K562 (cell line): ENCODE data around the gene ZNF17.

ENCODE experiments used
- EGR1 ChIP-seq: fragments of 450-650 bp; conservative IDR thresholded peaks from 2 replicates; pipeline ENCODE4 v1.6.1; 2017; ENCODE audit warnings: mild to moderate bottlenecking
- POLR2A ChIP-seq: fragments of 450-650 bp; conservative IDR thresholded peaks from 2 replicates; pipeline ENCODE4 v1.6.1; 2016
- SRF ChIP-seq, 2 experiments: fragments of 250-450, 450-650 bp in 1 of 2; sonication (Bioruptor Pico) in 1 of 2; sonication (generic) in 1 of 2; formaldehyde crosslinking; IDR thresholded peaks; 2 replicates each; pipeline versions ENCODE4 v1.5.0 to v1.5.1; 2020 to 2022; ENCODE audit warnings: mild to moderate bottlenecking in 1 of 2, missing genetic modification reagents in 1 of 2
- ZFX ChIP-seq: sonication (generic); formaldehyde crosslinking; IDR thresholded peaks from 2 replicates; pipeline ENCODE4 v1.8.0; 2022; ENCODE audit warnings: mild to moderate bottlenecking, missing genetic modification reagents, moderate library complexity
- ZNF444 ChIP-seq: fragments of 250-450 bp; sonication (Bioruptor Pico); IDR thresholded peaks from 2 replicates; pipeline ENCODE4 v1.4.0; 2020; ENCODE audit warnings: mild to moderate bottlenecking, moderate library complexity
- ZNF77 ChIP-seq: fragments of 250-450 bp; sonication (Bioruptor Pico); IDR thresholded peaks from 2 replicates; pipeline ENCODE4 v1.5.0; 2020
- TF ChIP-seq, protein P1 (sequence below), 3 experiments: IDR thresholded peaks in 2 of 3; conservative IDR thresholded peaks in 1 of 3; 2 replicates each; pipeline ENCODE4 v1.5.1; 2011 to 2012; ENCODE audit warnings: low read length in 3 of 3, mild to moderate bottlenecking in 3 of 3, control low read depth in 2 of 3, improper control_type of control experiment in 1 of 3, inconsistent platforms in 1 of 3, low read depth in 1 of 3, mixed read lengths in 1 of 3, moderate library complexity in 1 of 3; ENCODE audit not compliant: insufficient read depth in 2 of 3

GRCh38 chr19:57452307-57452706 is 41.3 kb downstream of the ZNF17 start:
- TF ChIP-seq, protein P1, sequence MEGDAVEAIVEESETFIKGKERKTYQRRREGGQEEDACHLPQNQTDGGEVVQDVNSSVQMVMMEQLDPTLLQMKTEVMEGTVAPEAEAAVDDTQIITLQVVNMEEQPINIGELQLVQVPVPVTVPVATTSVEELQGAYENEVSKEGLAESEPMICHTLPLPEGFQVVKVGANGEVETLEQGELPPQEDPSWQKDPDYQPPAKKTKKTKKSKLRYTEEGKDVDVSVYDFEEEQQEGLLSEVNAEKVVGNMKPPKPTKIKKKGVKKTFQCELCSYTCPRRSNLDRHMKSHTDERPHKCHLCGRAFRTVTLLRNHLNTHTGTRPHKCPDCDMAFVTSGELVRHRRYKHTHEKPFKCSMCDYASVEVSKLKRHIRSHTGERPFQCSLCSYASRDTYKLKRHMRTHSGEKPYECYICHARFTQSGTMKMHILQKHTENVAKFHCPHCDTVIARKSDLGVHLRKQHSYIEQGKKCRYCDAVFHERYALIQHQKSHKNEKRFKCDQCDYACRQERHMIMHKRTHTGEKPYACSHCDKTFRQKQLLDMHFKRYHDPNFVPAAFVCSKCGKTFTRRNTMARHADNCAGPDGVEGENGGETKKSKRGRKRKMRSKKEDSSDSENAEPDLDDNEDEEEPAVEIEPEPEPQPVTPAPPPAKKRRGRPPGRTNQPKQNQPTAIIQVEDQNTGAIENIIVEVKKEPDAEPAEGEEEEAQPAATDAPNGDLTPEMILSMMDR (IDR thresholded peaks at IDR 0.05 in 2 of 3, conservative IDR thresholded peaks at IDR 0.05 in 1 of 3; ENCODE audit: insufficient read depth in 2 of 3, low read depth in 1 of 3, low read length in 3 of 3): no peak
- TF ChIP-seq SRF (CRISPR knock-in tag; IDR thresholded peaks at IDR 0.05) (no peak), ZNF444 (CRISPR knock-in tag) (no peak), ZNF77 (CRISPR knock-in tag) (no peak), POLR2A (no peak), EGR1 (no peak), ZFX (CRISPR knock-in tag) (no peak)
